Adrenal gland (tissue), 12 donors: Measurements from ENCODE around the gene TP53AIP1. TPM values are rescaled to one million over a fixed set of nuclear protein-coding genes. Genes with fewer than 3 reads are reported as not detected.

Experiments used
- DNase-seq, 7 donors: peaks; one replicate each; pipeline ENCODE4 v3.0.0-alpha.2; 2019 to 2020
- H3K27ac ChIP-seq, 5 donors: fragments of 200-600 bp; sonication (generic) in 4 of 5; 1 replicate in 3 of 5; 2 replicates in 2 of 5; pipeline versions ENCODE4 v1.5.1 to v1.8.0; 2016 to 2020; ENCODE audit warnings: mild to moderate bottlenecking in 1 of 5
- H3K27me3 ChIP-seq: fragments of 200-600 bp; 2 replicates; pipeline ENCODE4 v1.8.0; 2021
- H3K36me3 ChIP-seq, 2 donors: fragments of 200-600 bp; replicated peaks in 1 of 2; 1 replicate in 1 of 2; 2 replicates in 1 of 2; pipeline versions ENCODE4 v1.5.1 to v1.8.0; 2018 to 2022
- H3K4me1 ChIP-seq, 2 donors: fragments of 200-600 bp; replicated peaks in 1 of 2; 1 replicate in 1 of 2; 2 replicates in 1 of 2; pipeline versions ENCODE4 v1.5.1 to v1.8.0; 2018 to 2021
- H3K4me3 ChIP-seq, 4 donors: fragments of 200-600 bp; sonication (generic) in 3 of 4; one replicate each; pipeline ENCODE4 v1.5.1; 2016 to 2018
- H3K9me3 ChIP-seq, 3 donors: fragments of 200-600 bp; sonication (generic) in 1 of 3; replicated peaks in 1 of 3; 1 replicate in 2 of 3; 2 replicates in 1 of 3; pipeline versions ENCODE4 v1.5.1 to v1.8.0; 2016 to 2021
- CTCF ChIP-seq, 6 experiments: fragments of 450-650 bp in 4 of 6; fragments of 200-600 bp in 2 of 6; sonication (generic) in 1 of 6; IDR thresholded peaks; 1 replicate in 5 of 6; 2 replicates in 1 of 6; pipeline versions ENCODE4 v1.5.1 to v1.8.0; 2016 to 2021; ENCODE audit warnings: antibody characterized with exemption in 6 of 6, mild to moderate bottlenecking in 2 of 6, moderate library complexity in 1 of 6
- POLR2A ChIP-seq, 2 donors: fragments of 450-650 bp; IDR thresholded peaks; one replicate each; pipeline ENCODE4 v1.6.1; 2017; ENCODE audit warnings: antibody characterized with exemption in 2 of 2, mild to moderate bottlenecking in 2 of 2, moderate library complexity in 1 of 2
- WGBS, 4 donors: extraction: QIAGEN DNeasy Blood & Tissue Kit in 2 of 4; methylation state at CpG; one replicate each; pipeline versions ENCODE4 v1.1.5 to v1.1.7; 2013 to 2017; 5-methylcytosine and 5-hydroxymethylcytosine counted together
- intact Hi-C, 2 donors: fragments of 100-400 bp; cut with DNase I; formaldehyde crosslinking; loops; one replicate each; pipeline versions ENCODE4 v1.14.1 to v1.15.0; 2022 to 2023
- polyA plus RNA-seq, 3 donors: library from polyadenylated mRNA; stranded (reverse); fragments of 200-250 nt in 2 of 3; fragments of 350-450 nt in 1 of 3; fragmentation: Illumina TruSeq in 1 of 3; extraction: RNeasy Lipid Tissue Mini Kit (QIAGEN cat#74804) in 1 of 3; gene quantifications; one replicate each; pipeline ENCODE4 v1.2.3, GENCODE V29; 2013 to 2014
- total RNA-seq, 9 donors: library from RNA; depleted of rRNA in 4 of 9; stranded (reverse); fragments of >200 nt in 4 of 9; fragments of 120-200 nt in 1 of 9; fragmentation: NEBNext Ultra II Directional in 1 of 9; extraction: Animal tissue kit (Norgen Biotek cat#: 25700) in 1 of 9; gene quantifications; one replicate each; pipeline versions ENCODE4 v1.1.0 to v1.2.4, GENCODE V29; 2013 to 2023
- donor health status: healthy with polysubstance abuse.
- donor health status: Bipolar disorder and iron deficiency.
- donor health status: DM: yes; HTN: yes; CAD: no.
- donor health status: DM: no; HTN: no; CAD: no.
- donor health status: DM: no; HTN: no; CAD: no.
- donor health status: DM: yes; HTN: yes; CAD: no.

The TP53AIP1 gene
- total and polyA plus RNA-seq, 12 donors: 0.11 to 1.7 (median 0.30) TPM; not detected in 2

DNA sequence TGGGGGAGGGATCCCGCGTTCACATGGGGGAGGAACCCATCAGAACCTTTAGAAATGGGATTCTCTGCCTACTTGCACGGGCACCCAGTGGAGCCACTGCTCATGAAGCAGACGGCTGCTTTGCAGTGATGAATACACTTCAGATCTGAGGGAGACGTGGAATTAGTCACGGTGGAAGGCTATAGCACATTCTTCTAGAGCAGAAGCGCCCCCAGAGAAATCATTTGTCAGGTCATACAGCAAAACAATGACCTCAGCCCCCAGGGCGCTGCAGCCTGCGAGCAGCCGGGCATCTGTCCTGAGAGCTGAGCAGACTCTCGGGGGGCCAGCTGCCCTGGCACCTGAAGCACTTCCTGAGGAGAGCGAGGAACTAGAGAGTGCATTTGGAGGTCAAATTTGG lies 12.7 kb downstream of the TP53AIP1 start:
- intact Hi-C loops: no loop called here
- Histone ChIP-seq H3K36me3 (no peaks in the 10 kb centered on the region), H3K4me3 (no peak overlapping the region), H3K27ac (no peak overlapping the region), H3K4me1 (no peaks in the 10 kb centered on the region), H3K27me3 (no peaks in the 10 kb centered on the region), H3K9me3 (no peaks in the 10 kb centered on the region)
- no peak for DNase-seq
- 61 to 81% (median 72%) methylated on average over 12 of the region's 12 CpGs for WGBS, 4 donors
- TF ChIP-seq POLR2A (IDR thresholded peaks at IDR 0.05): no peak
- no peak for TF ChIP-seq CTCF (IDR thresholded peaks at IDR 0.05)

DNA sequence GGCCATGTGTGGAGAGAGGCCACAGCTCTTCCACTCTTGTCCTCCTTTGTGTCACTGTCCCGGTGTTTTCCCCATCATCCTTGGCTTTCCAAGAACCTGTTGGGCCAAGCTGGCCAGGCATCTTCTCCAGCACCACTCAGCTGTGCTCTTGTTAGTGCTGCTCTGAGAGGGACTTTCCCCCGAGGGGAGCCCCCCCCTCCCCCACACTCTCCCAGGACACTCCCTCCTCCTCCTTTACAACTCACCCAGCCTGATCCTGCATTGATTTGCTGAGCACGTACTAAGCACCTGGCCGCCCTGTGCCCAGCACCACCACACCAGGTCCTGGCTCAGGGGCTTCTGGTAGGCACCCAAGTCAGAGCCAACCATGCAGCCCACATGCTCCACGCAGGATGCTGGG lies 13.2 kb downstream of the TP53AIP1 start:
- TF ChIP-seq CTCF (IDR thresholded peaks at IDR 0.05): no peak
- no peak for TF ChIP-seq POLR2A (IDR thresholded peaks at IDR 0.05)

GRCh38 chr11:128928400-128928799 lies 14.3 kb downstream of the TP53AIP1 start:
- 64 to 79% (median 73%) methylated on average over 5 of the region's 5 CpGs for WGBS, 4 donors
- no peaks in the 10 kb centered on the region for H3K9me3 ChIP-seq
- no peak overlapping the region for H3K27ac ChIP-seq
- no peaks in the 10 kb centered on the region for H3K27me3 ChIP-seq
- H3K4me3 ChIP-seq: no peak overlapping the region
- H3K36me3 ChIP-seq: no peaks in the 10 kb centered on the region
- DNase-seq: no peak
- TF ChIP-seq CTCF (IDR thresholded peaks at IDR 0.05): no peak
- intact Hi-C loops: no loop called here
- no peaks in the 10 kb centered on the region for H3K4me1 ChIP-seq

More for the DNA sequence above, 13.2 kb downstream of the TP53AIP1 start:
- no peak overlapping the region for H3K27ac ChIP-seq
- no peak overlapping the region for H3K4me3 ChIP-seq
- intact Hi-C loops: no loop called here
- 79 to 86% (median 82%) methylated on average over 5 of the region's 5 CpGs for whole genome bisulfite sequencing, 4 donors
- no peak for DNase-seq
- no peaks in the 10 kb centered on the region for H3K4me1 ChIP-seq
- no peaks in the 10 kb centered on the region for H3K27me3 ChIP-seq
- H3K36me3 ChIP-seq: no peaks in the 10 kb centered on the region
- H3K9me3 ChIP-seq: no peaks in the 10 kb centered on the region

DNA sequence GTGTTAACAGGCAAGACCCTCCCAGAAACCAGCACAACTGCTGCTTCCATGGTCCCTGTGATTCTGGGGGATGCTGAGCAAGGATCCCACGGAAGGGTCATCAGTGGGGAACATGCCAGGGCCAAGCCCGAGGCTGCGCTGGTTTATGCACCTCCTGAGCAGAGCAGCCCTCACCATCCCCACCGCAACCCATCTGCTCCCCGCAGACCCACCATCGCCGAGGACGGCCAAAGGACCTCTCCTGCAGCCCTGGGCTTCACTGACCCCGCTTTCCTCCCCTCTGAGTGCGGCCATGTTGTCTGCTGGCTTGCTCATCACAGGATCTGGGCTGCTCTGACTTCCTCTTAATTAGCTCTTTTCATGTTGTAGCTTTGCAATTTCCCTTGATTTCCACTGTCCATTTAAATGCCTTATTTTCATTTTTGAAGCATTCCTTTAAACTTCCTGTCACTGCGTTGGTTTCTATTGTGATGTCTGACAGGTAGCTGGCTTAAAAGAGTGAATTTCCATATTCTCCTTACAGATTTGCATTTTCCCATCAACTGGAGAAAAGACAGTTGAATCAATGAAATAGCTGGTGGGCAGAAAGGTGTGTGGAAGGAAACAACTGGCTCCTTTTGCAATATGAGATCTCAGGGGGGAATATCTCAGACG lies 14.9 kb downstream of the TP53AIP1 start:
- Histone ChIP-seq H3K27ac (no peak overlapping the region), H3K27me3 (no peaks in the 10 kb centered on the region), H3K4me3 (no peak overlapping the region), H3K36me3 (no peaks in the 10 kb centered on the region), H3K4me1 (no peaks in the 10 kb centered on the region), H3K9me3 (no peaks in the 10 kb centered on the region)
- no peak for TF ChIP-seq POLR2A (IDR thresholded peaks at IDR 0.05)
- TF ChIP-seq CTCF (IDR thresholded peaks at IDR 0.05): no peak
- 86 to 89% (median 87%) methylated on average over 10 to 12 of the region's 12 CpGs for whole genome bisulfite sequencing, 4 donors
- intact Hi-C loops: no loop called here
- DNase-seq: no peak
